Measurements from ENCODE around the gene GARIN1A. TPM values are rescaled to one million over a fixed set of nuclear protein-coding genes. Genes with fewer than 3 reads are reported as not detected.
"Not testable (repeated sequence)": the region's sequence is repeated elsewhere in the genome, so short reads cannot be mapped to it uniquely, and the experiment has no call there.

GARIN1A gene
- polyA plus RNA-seq, 4 donors = 1.3 to 5.5 (median 1.5) TPM

DNA sequence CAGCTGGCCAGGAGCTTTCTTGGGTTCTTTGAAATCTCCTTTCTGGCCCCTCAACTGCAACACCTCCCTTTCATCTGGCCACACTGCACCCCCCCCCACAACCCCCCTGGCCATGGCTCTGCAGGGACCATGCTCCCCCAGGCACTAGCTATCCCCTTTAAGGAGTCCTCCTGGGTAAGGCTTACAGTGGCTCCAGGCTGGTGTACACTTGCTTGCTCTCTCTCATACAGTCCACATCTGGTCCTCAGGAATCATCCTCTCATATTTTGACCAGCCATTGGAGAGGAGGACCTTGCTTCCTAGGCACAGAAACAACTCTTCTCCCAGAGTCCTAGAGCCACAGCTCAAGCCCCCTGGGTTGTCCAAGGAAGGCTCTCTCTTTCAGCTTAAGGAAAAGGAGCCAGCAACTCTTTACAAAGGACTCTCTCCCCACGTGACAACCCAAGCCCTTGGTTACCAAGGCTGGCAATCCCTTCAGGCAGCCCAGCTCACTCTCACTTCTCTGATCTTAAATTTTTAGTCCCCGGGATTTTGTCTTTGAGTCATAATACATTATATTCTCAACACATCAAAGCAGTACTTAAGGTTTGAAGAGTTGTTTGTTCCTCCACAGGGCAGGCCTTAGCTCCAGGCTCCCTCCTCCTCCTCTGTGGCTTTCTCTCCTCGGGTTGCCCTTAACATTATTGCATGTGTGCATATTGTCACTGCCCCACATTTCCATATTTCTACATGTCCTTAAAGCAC, 9.9 kb downstream of the GARIN1A start:
- DNase-seq (ENCODE audit: low read depth in 4 of 4, low spot score in 3 of 4) = no peak

DNA sequence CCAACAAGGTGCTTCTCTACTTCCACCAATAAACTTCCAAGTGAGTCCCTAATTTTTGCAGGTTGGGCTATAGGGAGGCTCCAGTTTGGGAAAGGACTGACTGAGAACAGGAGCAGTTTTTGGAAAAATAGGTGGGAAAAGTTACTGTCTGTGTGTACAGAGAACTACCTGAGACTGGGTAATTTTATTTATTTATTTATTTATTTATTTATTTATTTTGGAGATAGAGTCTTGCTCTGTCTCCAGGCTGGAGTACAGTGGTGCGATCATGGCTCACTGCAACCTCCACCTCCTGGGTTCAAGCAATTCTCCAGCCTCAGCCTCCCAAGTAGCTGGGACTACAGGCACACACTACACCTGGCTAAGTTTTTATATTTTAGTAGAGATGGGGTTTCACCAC, 11.2 kb downstream of the GARIN1A start:
- not testable (repeated sequence) for DNase-seq (ENCODE audit: low read depth in 4 of 4, low spot score in 3 of 4)

DNA sequence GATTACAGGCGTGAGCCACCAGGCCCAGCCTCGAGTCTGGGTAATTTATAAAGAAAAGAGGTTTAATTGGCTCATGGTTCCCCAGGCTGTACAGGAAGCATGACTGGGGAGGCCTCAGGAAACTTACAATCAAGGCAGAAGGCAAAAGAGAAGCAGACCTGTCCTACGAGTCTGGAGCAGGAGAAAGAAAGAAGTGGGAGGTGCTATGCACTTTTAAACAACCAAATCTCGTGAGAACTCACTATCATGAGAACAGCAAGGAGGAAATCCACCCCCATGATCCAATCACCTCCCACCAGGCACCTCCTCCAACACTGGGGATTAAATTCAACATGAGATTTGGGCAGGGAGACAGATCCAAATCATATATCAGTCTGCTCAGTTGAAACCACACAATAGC, 11.6 kb downstream of the GARIN1A start:
- not testable (repeated sequence) for DNase-seq (ENCODE audit: low read depth in 4 of 4, low spot score in 3 of 4)

DNA sequence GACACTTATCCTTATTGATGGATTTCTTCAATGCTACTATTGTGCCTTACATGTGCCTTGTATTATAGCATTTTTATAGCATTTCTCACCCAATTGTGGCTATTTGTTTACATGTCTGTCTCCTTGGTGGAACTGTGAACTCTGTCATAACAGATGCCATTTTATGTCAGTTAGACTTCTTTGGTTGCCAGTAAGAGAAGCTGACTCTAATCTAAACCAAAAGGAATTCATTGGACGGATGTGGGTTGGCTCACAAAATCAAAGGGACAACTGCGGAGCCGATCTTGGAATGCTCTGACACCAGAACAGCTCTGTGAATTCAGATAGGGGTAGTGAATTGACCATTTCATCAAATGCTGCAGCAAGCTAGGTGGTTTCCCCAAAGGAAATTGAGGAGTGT, 15.0 kb downstream of the GARIN1A start:
- no peak for DNase-seq (ENCODE audit: low read depth in 4 of 4, low spot score in 3 of 4)

DNA sequence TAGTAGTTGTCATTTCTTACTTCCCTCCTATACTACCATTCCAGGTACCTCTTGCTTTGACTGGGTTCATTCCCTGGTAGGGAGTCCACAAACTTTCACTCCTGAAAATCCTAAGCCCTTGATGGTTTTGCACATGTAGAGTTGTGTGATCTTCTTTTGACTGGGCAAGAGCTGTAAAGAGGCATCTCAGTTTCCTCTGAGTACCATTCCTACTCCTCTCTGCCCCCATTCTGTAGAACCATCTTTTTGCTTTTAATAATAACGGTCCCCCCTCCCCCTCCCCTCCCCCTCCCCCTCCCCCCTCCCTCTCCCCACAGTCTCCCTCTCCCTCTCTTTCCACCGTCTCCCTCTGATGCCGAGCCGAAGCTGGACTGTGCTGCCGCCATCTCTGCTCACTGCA, 16.4 kb downstream of the GARIN1A start:
- no peak for DNase-seq (ENCODE audit: low read depth in 4 of 4, low spot score in 3 of 4)

DNA sequence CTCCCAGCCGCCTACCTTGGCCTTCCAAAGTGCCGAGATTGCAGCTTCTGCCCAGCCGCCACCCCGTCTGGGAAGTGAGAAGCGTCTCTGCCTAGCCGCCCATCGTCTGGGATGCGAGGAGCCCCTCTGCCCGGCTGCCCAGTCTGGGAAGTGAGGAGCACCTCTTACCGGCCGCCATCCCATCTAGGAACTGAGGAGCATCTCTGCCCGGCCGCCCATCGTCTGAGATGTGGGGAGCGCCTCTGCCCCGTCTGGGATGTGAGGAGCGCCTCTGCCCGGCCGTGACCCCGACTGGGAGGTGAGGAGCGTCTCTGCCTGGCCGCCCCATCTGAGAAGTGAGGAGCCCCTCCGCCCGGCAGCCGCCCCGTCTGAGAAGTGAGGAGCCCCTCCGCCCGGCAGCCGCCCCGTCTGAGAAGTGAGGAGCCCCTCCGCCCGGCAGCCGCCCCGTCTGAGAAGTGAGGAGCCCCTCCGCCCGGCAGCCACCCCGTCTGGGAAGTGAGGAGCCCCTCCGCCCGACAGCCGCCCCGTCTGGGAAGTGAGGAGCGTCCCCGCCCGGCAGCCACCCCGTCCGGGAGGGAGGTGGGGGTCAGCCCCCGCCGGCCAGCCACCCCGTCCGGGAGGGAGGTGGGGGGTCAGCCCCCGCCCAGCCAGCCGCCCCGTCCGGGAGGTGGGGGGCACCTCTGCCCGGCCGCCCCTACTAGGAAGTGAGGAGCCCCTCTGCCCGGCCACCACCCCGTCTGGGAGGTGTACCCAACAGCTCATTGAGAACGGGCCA, 17.3 kb downstream of the GARIN1A start:
- not testable (repeated sequence) for DNase-seq (ENCODE audit: low read depth in 4 of 4, low spot score in 3 of 4)

DNA sequence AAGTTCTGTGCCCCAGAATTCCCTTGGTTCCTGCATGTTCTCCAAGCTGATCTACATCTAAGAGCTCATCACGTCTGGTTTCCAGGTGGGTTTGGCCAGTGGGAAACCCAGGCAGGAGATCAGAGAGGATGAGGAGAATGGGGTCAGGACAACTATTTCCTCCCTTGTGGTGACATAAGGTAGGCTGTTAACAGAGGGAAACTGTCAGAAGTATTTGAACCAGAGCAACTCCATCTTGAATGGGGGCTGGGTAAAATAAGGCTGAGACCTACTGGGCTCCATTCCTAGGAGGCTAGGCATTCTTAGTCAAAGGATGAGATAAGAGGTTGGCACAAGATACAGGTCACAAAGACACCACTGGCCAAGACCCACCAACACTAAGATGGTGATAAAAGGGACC, 19.1 kb downstream of the GARIN1A start:
- no peak for DNase-seq (ENCODE audit: low read depth in 4 of 4, low spot score in 3 of 4)

DNA sequence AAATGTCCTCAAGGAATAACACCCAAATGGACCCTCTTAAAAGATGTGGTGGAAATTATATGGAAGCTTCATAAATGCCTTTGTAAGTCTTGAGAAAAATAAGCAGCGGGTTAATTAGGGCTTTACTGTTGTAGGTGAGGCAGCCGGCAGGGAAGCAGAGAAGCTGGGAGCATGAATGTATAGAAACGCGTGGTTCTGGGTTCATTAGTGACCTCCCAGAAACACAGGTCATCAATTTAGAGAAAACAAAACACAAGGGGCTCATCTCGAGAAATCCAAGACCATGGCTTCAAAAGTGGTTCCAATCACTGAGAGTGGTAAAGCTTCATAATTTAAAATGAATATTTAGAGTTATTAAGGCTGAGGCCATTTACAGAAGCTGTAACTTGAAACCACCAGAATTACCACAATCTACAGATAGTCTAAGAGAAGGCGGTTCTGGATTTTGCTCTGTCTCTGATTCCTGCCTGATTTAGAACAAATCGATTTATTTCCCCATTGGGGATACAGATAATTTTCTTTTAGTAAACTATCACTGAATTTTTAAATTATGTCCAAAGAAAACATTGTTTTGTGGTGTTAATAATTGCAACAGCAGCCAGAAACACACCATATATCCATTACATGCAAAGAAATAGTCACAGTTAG, 20.7 kb downstream of the GARIN1A start:
- DNase-seq (ENCODE audit: low read depth in 4 of 4, low spot score in 3 of 4) = no peak

DNA sequence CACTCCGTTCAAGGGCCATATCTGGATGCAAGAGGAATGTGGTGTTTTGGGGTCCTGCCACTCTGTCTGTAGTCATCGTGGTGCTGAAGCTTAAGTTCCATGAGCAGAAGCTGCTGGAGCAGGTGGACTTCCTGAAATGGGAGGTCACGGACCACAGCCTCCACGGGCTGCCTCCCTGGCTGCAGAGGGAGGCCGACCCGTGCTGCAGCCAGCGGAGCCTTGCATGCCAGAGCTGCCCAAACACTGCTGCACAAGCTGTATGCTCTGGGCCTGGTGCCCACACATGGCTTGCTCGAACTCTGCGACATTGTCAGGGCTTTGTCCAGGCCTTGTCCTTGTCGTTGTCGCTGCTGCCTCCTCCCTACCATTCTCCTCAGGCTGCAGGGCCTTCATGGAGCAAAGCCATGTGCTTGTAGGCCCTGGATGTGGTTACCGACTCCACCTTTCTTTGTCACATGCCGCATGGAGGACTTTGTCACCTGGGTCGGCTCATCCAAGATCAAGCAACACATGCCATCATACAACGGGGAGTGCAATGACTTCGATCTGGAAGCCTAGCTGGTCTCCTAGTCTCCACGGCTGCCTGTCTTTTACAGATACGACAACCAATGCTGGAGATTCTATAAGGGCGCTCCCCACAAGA, 21.4 kb downstream of the GARIN1A start:
- DNase-seq (ENCODE audit: low read depth in 4 of 4, low spot score in 3 of 4) = no peak

DNA sequence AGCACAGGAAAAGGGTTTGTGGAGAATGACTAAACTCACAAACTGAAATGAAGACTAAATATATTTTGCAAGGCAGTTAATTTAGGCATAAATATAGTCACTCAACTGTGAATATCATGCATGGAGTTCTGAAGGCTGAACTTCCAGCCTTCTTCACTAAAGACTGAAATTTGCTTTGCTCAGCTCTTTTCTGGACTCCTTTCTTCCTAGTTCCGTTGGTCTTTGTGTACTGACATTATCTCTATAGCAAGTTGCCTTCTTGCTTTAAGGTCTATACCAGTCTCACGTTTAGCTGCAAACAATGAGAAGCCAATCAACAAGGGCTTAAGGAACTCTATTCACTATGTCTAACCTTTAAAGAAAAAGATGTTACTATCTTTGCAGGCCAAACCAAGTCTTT, 22.6 kb downstream of the GARIN1A start:
- DNase-seq (ENCODE audit: low read depth in 4 of 4, low spot score in 3 of 4) = no peak

DNA sequence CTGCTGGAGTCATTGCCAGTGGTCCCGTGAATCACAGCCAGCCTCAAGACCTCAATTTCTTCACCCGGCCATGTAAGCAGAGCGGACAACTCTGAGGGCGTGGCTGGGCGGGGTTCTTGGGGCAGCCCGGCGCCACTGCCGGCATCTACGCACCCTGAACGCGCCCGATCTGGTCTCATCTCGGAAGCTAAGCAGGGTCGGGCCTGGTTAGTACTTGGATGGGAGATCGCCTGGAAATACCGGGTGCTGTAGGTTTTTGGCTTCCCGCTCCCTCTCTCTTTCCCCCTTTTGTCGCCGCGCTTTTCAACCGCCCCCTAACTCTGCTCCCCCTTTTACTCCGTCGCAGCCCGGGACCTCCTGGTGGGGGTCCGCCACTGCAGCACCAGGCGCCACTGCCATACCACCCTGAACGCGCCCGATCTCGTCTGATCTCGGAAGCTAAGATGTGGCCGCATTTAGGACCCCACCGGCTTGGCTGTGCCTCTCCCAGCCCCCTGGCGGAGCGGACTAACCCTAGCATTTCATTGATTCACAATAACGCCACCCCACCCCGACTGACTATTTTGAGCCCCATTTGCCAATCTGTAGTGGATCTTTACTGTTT, 25.3 kb downstream of the GARIN1A start:
- DNase-seq (ENCODE audit: low read depth in 4 of 4, low spot score in 3 of 4) = no peak

DNA sequence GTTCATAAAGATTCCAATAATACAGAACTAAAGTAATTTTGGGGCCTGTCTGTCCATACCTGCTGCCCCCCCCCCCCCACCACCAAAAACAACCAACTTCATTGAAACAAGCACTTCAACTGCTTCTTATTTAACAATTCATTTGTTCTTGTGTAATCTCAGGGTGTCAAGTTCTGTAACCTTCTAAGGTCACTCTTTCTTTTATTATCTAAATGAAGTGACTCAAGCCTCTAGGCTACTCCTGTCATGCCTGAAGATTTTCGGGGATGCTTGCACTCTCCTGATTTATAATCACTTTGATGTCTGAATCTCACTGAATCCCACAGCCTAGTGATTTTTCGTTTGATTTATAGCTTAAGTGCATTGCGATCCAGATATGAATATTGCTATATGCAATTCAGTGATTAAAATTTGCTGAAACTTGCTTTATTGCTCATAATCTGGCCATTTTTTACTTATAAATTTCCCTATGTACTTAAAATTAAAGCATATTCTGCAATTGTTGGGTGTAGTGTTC, 27.2 kb downstream of the GARIN1A start:
- DNase-seq (ENCODE audit: low read depth in 4 of 4, low spot score in 3 of 4) = no peak

DNA sequence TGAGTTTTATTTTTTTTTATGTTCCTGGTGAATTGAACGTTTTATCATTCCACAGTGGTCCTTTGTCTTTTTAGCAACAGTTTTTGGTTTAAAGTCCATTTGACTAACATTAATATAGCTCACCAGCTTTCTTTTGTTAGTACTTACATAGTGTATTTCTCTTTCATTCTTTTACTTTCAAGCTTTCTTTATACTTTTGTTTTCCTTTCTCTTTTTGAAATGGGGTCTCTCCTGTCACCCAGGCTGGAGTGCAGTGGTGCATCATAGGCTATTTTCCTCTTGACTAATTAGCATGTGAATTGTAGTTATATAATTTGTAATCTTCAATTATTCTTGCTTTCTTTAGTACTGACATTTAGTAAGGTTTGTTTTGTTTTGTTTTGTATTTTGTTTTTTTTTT, 27.8 kb downstream of the GARIN1A start:
- DNase-seq (ENCODE audit: low read depth in 4 of 4, low spot score in 3 of 4) = no peak

DNA sequence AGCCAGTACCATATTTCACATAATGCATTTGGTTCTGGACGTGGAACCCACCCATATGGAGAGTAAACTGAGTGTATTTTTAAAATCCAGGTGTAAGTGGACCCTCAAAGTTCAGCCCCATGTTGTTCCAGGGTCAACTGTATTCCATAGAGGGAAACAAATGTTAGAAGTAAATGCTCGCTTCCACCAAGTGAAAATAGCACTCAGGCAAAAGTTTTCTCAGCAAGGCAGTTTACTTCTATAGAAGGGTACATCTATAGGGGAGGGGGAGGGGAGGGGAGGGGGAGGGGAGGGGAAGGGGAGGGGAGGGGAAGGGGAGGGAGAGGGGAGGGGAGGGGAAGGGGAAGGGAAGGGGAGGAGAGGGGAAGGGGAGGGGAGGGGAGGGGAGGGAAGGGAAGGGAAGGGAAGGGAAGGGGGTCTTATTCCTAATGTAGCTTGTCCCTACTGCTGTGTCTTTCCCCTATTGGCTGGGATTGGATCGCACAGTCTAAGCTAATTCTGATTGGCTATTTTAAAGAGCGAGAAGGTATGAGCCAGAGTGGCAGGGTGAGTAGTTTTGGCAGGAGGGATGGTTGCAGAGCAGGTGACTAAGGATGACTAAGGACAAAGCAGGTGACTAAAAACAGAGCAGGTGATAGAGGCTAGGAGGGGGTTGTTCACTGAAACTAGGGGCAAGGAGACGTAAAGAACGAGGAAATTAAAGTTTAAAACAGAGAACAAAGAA, 29.1 kb downstream of the GARIN1A start:
- DNase-seq (ENCODE audit: low read depth in 4 of 4, low spot score in 3 of 4) = no peak

DNA sequence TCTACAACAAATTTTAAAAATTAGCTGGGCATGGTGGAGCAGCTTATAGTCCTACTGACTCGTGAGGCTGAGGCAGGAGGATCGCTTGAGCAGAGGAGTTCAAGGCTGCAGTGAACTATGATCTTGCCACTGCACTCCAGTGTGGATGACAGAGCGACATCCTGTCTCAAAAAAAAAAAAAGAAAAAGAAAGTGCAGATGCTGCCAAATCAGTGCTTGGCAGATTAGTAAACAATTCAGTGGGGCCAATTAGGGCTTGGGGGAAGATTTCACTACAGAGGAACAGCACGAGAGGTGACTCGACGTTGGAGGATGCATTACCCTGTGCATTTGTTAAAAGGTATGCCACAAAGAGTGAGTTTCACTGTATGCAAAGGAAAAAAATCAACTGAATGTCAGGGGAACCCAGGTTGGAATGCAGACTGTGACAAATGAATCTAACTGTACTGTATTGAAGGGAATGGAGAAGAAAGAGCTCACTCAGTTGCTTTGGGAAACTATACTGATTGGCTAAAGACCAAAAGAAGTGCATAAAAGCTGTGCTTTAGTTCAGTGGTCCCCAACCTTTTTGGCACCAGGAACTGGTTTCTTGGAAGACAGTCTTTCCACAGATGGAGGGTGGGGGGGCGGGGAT, 31.6 kb downstream of the GARIN1A start:
- no peak for DNase-seq (ENCODE audit: low read depth in 4 of 4, low spot score in 3 of 4)

DNA sequence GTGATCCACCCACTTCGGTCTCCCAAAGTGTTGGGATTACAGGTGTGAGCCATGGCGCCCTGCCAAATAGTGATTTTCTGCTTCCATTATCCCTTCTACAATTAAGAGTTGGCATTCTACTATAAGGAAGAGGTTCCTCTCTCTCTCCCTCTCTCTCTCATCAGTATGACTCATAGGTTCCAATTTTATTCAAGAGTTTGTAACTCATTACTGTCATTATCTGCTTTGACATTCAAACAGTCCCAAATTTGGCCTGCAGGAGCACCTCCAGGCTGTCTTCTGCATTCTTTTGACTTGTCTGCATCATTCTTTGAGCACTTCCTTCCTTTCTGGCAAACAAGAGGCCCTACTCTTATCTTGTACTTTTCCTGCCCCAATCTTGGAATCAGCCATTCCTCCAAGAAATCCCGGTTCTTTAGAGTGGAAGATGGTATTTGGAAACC, 33.8 kb downstream of the GARIN1A start:
- DNase-seq (ENCODE audit: low read depth in 4 of 4, low spot score in 3 of 4) = no peak

DNA sequence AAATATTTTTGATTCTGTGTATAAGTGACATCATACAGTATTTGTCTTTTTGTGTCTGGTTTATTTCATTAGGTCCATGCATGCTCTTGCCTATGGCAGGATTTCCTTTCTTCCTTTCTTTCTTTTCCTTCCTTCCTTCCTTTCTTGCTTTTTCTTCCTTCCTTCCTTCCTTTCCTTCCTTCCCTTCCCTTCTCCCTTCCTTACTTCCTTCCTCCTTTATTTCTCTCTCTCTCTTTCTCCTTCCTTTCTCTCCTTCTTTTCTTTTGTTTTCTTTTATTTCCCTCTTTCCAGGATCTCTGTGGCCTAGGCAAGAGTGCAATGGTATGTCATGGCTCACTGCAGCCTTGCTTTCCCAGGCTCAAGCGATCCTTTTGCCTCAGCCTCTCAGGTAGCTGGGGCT, 35.7 kb downstream of the GARIN1A start:
- DNase-seq (ENCODE audit: low read depth in 4 of 4, low spot score in 3 of 4) = no peak

DNA sequence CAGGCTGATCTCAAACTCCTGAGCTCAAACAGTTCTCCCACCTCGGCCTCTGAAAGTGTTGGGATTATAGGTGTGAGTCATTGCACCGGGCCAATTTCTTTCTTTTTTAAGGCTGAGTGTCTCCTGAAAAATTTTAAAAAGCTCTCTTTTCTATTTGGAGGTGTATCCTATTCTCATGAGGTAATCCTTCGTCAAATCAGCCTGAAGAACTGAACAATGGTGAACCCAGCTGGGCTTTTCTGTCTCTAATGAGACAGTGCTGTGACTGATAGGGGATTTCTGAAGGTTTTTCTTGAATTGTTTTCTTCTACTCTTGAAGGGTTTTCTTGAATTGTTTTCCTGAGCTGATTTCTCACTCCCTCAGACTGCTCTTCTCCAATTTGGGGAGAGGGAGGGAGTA, 36.1 kb downstream of the GARIN1A start:
- no peak for DNase-seq (ENCODE audit: low read depth in 4 of 4, low spot score in 3 of 4)

DNA sequence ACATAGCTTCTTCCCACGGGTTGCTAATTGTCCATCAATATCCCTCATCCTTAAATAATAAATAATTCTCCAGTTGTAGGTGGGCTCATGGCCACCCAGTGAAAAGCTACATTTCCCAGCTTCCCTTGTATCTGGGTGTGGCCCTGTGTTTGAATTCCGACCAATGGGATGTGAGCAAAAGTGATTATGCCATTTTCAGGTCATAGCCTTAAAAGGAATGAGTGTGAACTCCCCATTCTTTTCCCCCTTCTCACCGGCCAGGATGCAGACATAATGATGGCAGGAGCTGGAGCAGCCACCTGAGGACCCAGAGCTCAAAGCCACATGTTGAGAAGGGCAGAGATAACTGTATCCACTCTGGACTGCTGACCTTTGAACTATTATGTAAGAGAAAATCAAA, 36.7 kb downstream of the GARIN1A start:
- no peak for DNase-seq (ENCODE audit: low read depth in 4 of 4, low spot score in 3 of 4)
